Stimulated activated CD8-positive, alpha-beta memory T cell treated with anti-CD3 and anti-CD28 coated beads, Interleukin-12 subunit alpha, Interleukin-12 subunit beta, amount 100 ng/mL, for 1 hour (primary cell): ENCODE results near the gene PNCK.
"Not testable (repeated sequence)": the region's sequence is repeated elsewhere in the genome, so short reads cannot be mapped to it uniquely, and the experiment has no call there.

ENCODE experiments used
- DNase-seq: peaks from one replicate; pipeline ENCODE4 v3.0.0-alpha.2; 2020; ENCODE audit warnings: low read depth

PNCK gene

GRCh38 chrX:153673428-153674218 is at the start of gene PNCK:
Gene PNCK, minus strand, starts transcription at chrX:153673813. Its CDS starts 737 bp downstream, at chrX:153673076.
- DNase-seq, result no peak

GRCh38 chrX:153722704-153723350 is 49.2 kb upstream of the PNCK start:
- DNase-seq, result no peak

DNA sequence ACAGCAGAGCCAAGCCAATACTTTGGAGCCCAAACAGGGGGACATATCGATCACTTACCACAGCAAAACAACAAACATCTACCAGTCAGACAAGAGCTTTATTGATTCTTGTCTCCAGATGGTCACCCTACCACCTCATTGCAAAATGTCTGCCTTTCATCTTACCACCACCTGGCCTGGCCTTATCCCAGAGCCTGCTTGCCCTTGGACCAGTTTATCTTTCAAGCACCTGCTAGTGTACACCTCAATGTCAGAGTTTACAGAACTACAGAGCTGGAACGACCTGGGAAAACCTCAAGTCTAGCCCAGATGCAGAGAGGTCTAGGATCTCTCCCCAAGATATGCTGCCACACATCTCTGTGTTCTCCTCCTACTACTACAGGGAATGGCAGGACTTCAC is 46.1 kb upstream of the PNCK start:
- no peak for DNase-seq

DNA sequence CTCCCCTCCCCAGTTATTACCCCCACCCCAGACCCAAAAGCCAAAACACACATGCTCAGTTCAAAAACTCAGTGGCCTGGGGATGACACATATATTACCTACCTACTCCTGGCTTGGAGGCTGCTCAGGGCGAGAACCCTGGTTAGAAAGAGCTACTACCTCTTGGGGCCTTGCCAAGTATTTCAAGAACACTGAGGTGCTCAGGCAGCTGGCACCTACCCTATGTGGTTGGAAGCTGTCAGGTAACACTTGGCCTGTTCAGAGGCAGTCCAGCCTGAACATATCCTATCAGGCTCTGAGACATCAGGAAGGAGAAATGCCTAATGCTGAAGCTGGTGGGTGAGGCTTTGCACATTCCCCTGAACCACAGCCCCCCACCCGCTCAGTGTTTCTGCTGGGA is 45.6 kb upstream of the PNCK start:
- DNase-seq, result no peak

DNA sequence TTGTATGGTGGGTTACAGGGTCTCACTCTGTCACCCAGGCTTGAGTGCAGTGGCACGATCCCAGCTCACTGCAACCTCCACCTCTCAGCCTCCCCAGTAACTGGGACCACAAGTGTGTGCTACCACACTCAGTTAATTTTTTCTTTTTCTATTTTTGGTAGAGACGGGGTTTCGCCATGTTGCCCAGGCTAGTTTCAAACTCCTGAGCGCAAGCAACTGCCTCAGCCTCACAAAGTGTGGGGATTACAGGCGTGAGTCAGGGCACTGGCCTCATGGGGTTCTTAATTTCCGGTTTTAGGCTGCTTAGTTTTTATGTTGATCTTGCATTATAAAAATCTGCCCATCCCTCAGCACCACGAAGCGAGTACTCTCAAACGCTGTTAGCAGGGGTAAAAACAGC is 43.8 kb upstream of the PNCK start:
- DNase-seq, result no peak

GRCh38 chrX:153714256-153714655 is 40.6 kb upstream of the PNCK start:
- no peak for DNase-seq

DNA sequence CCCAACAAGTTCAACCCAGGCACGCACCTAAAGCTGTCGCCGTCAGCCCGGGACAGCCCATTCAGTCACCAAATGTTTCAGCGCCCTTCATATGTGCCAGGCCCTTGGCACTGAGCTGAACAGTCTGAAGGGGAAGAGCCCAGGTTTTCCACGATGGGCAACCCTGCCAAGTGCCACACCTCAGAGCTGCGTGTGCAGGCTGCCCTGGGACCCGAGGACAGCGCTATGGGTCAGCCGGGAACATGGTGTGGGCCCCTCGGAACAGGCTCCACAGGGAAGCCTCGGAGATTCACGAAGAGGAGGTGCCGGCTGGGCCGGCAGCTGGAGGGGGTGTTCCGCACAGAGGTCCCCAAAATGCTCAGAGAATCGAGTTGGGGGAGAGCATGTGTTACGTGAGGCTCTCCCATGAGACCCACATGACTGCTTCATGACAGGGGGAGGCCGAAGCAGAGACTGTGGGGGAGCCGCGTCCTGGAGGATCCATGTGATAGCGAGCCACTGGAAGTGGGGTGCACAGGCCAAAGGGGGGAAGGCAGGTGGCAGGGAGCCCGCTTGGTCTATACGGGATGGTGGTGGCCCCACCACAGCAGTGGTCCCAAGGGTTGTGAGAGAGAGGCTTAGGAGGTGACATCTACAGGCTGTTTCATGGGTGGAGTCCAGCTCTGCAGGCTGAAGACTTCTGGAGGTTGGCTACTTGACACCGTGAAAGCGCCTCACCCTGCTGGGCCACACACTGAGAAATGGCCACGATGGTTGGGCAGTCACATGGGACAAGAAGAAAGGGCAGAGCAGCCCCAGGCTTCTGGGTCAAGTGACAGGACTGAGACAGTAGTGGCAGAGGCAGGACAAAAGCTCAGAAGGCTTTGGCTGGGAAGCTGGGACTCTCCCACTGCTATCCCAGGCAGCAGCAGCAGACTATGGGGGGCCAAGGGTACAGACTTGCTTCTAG is 36.4 kb upstream of the PNCK start:
- no peak for DNase-seq

DNA sequence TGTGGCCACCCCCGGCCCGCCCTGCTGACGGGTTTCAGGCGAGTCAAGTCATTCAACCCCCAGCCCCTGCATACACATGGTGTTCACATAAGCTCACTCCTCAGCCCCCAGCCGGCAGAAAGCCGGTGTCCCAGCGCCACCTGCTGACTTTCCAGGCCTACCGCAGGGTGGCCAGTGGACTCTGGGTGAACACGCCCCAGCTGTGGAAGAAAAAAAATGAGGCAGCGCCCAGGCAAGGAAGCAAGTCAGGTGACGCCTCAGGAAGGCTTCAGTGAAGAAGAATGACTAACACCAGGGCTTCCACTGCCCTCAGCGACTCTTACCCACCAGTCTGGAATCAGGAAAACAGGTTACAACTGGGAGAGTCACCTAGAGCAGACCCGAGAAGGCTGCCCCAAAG is 34.8 kb upstream of the PNCK start:
- DNase-seq, result no peak

GRCh38 chrX:153707406-153707805 is 33.8 kb upstream of the PNCK start:
- no peak for DNase-seq

- DNase-seq, result no peak
These were observed 33.2 kb upstream of the PNCK start for GRCh38 chrX:153706799-153707198.

GRCh38 chrX:153705403-153706060 is 31.9 kb upstream of the PNCK start:
- not testable (repeated sequence) for DNase-seq

DNA sequence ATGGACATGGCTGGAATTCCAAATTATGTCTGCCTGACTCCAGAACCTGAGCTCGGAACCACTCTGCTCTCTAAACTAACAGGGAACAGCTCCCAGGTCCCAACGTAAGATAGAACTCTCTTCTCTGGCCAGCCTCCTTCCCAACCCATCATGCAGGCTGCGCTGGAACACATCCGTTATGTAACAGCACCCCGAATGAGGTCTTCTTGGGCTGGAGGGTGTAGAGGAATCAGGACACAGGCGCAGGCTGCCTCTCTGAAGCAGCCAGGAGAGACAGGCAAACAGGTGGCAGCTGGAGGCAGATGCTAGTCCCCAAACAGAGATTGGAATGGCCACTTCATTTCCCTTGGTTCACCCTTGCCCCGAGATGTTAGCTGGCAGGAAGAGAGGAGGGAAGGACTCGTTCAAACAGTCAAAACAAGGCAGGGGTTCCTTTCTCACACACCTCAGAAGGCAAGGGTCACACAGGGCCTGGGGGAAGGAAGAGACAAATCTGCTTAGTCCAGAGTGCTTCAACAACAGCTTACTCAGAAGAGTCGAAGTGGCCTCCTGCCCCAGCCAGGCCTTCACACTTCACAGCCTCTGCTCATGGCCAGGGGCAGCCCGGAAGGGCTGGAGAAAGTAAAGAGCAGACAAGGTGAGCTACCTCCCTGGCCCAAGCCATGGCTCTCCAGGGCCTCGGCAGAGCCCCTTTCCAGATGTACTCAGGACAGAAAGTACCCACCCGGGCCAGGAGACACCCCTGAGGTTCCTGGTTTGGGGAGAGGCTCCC is 31.2 kb upstream of the PNCK start:
- not testable (repeated sequence) for DNase-seq

DNA sequence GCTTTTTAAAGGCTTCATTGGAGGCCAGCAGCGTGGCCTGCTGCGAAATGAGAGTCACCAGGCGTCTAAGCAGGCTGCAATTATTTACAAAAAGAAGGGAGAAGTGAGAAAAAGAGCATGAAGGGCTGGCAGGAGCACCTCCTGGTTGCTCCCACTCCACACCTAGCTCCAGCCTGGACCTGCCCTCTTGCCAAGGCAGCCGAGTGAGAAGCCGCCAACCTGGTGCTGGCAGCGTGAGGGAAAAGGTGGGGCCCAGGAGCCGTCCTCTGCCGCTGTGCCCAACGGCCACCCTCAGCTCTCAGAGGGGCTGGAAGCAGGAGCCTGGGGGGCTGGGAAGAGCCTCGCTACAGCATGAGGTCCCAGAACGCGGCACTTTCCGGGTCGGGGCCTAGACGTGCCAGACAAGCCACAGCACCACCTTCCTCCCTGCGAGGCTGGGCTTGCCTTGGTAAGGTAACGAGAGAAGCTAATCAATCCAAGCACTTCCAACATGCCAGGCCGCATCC is 30.5 kb upstream of the PNCK start:
- DNase-seq, result no peak

GRCh38 chrX:153703036-153703370 is 29.4 kb upstream of the PNCK start:
- DNase-seq, result no peak

- no peak for DNase-seq
These were observed 28.9 kb upstream of the PNCK start for GRCh38 chrX:153702336-153703035.

DNA sequence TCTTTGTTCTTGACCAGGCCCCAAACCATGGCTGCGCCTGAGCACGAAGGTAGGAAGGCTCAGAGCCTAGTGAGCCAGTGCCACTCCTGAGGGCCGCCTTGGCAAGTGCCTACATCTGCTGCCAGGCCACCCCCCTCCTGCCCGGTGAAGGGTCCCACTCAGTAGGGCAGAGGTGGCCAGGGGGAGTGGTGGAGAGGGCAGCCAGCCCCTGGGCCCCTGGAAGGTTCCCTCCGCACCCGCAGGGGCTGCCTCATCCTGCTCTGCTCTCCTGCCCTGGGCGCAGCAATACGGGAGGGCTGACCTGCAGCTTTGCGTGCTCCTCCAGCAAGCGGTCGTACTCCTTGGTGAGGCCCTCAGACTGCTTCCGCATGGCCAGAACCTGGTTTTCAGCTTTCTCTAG is 28.1 kb upstream of the PNCK start:
- no peak for DNase-seq

DNA sequence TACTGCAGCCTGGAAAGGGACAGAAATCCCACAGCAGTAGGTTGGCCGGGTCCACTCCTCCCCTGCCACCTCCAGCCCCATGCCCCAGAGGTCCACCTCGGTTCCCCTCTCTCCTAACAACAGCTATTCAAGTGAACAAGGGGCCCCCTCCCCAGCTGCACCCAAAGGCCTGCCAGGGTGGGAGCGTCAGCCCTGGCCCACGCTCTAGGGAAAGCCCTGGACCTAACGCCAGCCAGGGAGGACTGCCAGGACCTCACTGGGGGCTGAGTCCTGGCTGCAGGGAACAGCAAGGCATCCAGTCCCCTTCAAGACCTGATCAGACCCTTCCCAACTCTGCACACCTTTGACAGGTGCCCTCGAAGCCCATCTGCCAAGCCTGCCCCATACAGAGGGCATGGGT is 27.4 kb upstream of the PNCK start:
- DNase-seq, result no peak

DNA sequence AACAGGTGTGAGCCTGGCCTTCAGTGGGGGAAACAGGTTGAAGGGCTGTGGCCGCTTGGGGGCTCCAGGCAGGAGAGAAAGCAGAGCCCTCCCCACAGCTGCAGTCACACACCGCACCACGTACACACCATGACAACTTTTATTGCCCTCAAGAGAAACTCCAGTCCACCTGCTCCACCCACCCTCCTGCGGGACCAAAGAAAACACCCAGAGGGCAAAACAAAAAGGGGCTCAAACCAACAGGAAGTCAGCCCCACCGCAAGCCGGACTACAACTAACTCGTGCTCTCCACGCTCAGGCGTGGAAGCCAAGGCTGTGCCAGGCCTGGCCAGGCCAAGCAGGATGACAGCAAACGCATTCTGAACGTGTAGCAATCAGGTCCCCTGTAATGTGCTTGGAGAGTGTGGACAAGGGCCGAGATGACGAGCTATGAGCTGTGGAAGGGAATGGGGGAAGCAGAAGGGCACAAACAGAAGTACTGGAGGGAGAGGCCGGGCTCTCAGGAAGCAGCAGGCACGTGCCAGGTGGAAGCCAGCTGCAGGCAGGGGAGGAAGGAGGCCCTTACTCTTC is 26.8 kb upstream of the PNCK start:
- DNase-seq, result no peak

- not testable (repeated sequence) for DNase-seq
These were observed 26.3 kb upstream of the PNCK start for GRCh38 chrX:153699784-153700371.
